ENCODE results near the gene PRRT1B.

Gene PRRT1B

GRCh38 chr9:131580358-131580757 is 35.0 kb downstream of the PRRT1B start:
- DNase-seq (ENCODE audit: low read depth), result no peak

GRCh38 chr9:131582056-131582455 is 36.7 kb downstream of the PRRT1B start:
- no peak for DNase-seq (ENCODE audit: low read depth)

GRCh38 chr9:131582466-131583336 is 37.4 kb downstream of the PRRT1B start:
- no peak for DNase-seq (ENCODE audit: low read depth)

GRCh38 chr9:131583337-131583645 is 38.0 kb downstream of the PRRT1B start:
- DNase-seq (ENCODE audit: low read depth), result no peak

- no peak for DNase-seq (ENCODE audit: low read depth)
These were observed 38.7 kb downstream of the PRRT1B start for GRCh38 chr9:131583836-131584555.

- DNase-seq (ENCODE audit: low read depth), result no peak
These were observed 39.5 kb downstream of the PRRT1B start for GRCh38 chr9:131584858-131585257.

- DNase-seq (ENCODE audit: low read depth), result no peak
These were observed 40.1 kb downstream of the PRRT1B start for GRCh38 chr9:131585375-131585774.

GRCh38 chr9:131587331-131587730 is 42.0 kb downstream of the PRRT1B start:
- DNase-seq (ENCODE audit: low read depth), result no peak

GRCh38 chr9:131587906-131588305 is 42.6 kb downstream of the PRRT1B start:
- DNase-seq (ENCODE audit: low read depth), result no peak

GRCh38 chr9:131588396-131588795 is 43.1 kb downstream of the PRRT1B start:
- DNase-seq (ENCODE audit: low read depth), result no peak

GRCh38 chr9:131589124-131589711 is 43.9 kb downstream of the PRRT1B start:
- no peak for DNase-seq (ENCODE audit: low read depth)

- DNase-seq (ENCODE audit: low read depth), result no peak
These were observed 44.7 kb downstream of the PRRT1B start for GRCh38 chr9:131589993-131590392.

GRCh38 chr9:131590449-131590848 is 45.1 kb downstream of the PRRT1B start:
- DNase-seq (ENCODE audit: low read depth), result no peak

GRCh38 chr9:131590907-131591844 is 45.9 kb downstream of the PRRT1B start:
- peak; percentile 32 for DNase-seq (ENCODE audit: low read depth)

- no peak for DNase-seq (ENCODE audit: low read depth)
These were observed 46.5 kb downstream of the PRRT1B start for GRCh38 chr9:131591845-131592208.

- DNase-seq (ENCODE audit: low read depth), result no peak
These were observed 47.9 kb downstream of the PRRT1B start for GRCh38 chr9:131593091-131593820.

- DNase-seq (ENCODE audit: low read depth), result no peak
These were observed 48.8 kb downstream of the PRRT1B start for GRCh38 chr9:131593936-131594665.

- no peak for DNase-seq (ENCODE audit: low read depth)
These were observed 49.8 kb downstream of the PRRT1B start for GRCh38 chr9:131594906-131595665.

- no peak for DNase-seq (ENCODE audit: low read depth)
These were observed 50.5 kb downstream of the PRRT1B start for GRCh38 chr9:131595696-131596429.

Measured in stimulated activated CD8-positive, alpha-beta memory T cell treated with anti-CD3 and anti-CD28 coated beads, Interleukin-7, amount 100 ng/mL, for 24 hours (primary cell).